ENCODE data around the gene KRT6A.
"Not testable (repeated sequence)": the region's sequence is repeated elsewhere in the genome, so short reads cannot be mapped to it uniquely, and the experiment has no call there.

Gene KRT6A

DNA sequence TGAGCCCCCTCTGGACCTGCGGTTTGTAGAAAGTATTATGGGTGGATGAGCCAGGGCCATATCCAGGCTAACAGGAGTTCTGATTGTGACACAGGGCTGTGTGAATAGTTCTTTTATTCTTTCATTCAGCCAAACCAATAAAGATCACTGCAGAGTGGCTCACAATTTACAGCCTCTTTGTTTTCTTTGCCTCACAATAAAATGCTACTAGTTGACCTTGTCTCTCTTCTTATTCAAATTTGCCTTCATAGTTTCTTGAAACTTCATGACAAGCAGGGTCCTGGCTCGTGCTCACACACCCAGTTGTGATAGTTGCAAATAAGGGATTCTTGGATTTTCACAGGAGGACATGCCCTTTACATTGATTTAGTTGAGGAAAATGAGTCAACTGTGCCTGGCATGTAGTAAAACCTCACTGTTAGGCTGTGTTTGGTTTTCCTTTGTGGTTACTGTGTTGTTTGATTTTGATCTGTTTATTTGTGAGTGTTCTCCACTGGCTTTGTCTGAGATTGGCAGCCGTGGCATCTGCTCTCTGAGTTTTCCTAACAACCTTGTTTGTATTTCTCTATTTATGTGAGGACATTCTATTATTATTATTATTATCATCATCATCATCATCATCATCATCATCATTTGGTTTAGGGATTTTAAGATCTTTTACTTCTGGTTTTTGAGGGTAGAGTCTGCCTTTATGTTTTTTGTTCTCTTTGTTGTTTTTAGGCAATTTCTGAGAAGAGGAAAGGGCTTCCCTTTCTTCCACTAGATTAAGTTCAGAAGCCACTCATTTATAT, 38.5 kb downstream of the KRT6A start:
- DNase-seq, result no peak

DNA sequence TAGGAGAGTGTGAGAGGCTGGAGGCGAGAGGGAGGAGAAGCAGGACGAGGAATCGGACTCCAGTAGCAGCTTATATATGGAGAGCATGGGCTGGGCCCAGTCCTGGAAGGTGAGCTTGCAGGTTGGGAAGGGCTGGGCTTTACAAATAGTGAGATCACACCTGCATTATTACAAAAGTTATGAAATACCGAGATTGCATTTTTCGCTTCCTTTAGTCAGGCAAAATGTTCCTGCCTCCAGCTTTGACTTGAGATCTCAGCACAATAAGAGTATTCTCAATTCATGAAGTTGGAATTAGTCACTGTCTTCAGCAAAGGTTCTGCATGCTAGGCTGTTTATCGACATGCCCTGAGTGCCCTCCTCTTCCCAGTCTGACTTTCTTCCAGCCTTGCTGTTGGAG, 41.0 kb downstream of the KRT6A start, which contains the start of gene KRT6B:
Gene KRT6B (minus strand): TSS at position 46 of the 400 bp plus-strand sequence. CDS start 68 bp downstream, outside the sequence.
- DNase-seq, result no peak

DNA sequence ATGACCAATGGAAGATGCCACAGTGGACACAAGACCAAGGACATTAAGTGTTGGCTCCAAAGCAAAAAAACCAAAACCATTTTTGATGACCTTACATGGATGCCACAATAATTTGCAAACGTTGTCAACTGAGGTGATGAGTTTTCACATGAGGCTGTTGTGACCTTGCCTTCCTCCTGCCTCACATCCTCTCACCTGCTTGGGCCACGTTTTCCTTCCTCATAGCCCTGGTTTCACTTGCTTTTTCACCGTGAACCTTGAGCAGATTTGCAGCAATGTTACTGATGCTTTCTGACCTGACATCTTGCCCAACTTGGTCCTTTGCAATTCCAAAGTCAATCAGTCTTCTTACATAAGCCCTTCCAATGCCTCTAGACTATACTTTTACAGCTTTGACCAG, 44.8 kb downstream of the KRT6A start:
- no peak for DNase-seq

DNA sequence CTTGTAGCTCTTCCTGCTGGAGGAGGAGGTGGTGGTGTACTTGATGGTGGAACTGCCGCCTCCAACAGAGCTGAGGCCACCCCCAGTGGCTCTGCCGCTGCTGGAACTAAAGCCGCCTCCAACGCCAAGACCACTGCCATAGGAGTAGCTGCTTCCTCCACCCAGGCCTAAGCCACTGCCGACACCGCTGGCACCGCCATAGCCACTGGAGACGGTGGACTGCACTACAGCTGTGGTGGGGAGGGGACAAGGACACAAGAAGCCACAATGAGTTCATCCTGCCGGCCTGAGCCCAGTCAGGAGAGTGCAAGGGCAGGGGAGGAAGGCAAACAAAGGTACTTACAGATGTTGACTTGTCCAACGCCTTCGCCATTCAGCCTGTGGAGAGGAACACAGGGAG, 45.9 kb downstream of the KRT6A start:
- DNase-seq, result not testable (repeated sequence)

DNA sequence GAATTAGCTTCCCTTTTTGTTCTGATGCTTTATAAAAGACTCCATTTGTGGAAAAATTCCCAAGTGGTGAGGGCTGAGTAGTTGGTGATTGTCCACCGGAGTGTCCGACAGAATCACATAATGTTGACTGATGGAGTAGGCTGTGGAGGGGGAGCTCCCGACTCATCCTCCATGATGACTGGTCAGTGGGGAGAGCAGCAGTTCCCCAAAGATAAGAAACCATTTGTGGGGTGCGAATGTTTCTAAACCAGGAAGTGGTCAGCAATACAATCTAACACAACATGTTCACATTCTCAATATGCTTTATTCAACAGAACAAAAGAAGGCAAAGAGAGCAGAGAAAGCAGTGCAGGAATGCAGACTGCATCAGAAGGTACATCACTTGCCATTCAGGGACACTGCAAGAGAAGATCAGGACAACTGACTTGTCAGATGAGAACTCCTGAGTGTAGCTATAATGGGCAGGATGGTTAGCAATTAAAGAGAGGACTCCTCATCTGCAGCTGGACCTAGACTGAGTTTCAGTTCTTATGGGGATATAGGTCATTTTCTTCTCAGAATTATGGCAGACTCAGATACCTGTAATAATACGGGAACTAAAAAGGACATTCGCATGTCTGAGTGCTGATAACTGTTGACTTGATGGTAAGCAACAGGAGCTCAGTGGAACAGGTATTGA, 46.6 kb downstream of the KRT6A start:
- DNase-seq, result no peak

DNA sequence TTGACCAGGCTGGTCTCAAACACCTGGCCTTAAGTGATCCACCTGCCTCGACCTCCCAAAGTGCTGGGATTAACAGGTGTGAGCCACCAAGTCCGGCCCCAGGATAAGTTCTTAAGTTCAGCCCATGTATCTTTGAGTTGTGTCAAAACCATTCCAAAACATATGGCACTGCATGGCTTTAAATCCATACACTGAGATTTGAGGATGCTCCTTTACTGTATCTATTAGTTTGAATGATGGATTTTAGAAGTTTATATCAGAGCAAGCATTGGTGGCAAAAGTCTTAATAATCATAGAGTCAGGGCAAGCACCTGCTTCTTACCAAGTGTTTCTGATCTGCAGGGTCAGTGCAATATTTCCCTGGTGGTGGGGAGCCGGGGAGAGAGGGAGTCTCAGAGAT, 47.2 kb downstream of the KRT6A start:
- no peak for DNase-seq

DNA sequence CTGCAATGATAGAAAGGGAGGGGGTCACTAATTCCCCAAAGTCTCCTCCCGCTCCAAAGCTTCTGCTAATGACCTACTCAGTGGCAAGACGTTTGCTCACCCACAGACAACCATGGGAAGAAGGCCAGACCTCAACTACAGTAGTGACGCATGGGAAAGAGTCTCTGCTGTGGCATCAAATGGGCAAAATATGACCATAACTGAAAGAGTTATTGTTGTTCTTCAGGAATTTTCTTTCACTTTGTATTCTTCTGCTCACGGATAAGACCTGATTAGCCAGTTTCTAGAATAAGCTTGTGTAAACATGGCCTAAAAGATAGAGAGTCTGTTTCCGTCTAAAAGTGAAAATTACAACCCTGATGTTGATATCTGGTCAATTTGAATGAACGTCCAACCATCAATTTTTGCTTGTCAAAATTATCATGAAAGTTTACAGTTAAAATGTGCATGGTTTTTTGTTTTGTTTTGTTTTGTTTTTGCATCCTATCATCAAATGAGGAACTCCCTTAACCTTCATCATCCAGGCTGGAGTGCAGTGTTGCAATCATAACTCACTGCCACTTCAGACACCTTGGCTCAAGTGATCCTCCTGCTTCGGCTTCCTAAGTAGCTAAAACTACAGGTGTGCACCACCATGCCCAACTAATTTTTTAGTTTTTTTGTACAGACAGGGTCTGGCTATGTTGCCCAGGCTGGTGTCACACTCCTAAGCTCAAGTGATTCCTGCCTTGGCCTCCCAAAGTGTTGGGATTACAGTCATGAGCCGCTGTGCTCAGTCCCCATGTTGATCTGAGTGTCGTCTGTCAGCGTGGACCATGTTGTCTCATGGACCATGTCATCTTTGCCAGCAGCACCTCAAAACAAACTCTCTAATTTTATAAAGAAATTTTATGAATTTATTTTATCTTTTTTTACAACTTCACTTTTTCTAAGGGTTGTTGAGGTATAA, 48.1 kb downstream of the KRT6A start:
- DNase-seq, result no peak

DNA sequence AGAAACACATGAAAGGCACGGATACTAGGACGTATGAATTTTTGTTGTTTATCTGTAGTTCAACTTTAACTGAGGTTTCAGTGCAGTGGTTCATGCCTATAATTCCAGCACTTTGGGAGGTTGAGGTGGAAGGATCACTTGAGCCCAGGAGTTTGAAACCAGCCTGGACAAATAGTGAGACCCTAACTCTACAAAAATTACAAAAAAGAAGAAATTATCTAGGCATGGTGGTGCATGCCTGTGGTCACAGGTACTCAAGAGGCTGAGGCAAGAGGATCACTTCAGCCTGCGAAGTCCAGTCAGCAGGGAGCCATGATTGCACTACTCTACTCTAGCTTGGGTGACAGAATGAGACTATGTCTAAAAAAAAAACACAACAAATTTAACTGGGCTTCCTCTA, 49.1 kb downstream of the KRT6A start:
- no peak for DNase-seq

DNA sequence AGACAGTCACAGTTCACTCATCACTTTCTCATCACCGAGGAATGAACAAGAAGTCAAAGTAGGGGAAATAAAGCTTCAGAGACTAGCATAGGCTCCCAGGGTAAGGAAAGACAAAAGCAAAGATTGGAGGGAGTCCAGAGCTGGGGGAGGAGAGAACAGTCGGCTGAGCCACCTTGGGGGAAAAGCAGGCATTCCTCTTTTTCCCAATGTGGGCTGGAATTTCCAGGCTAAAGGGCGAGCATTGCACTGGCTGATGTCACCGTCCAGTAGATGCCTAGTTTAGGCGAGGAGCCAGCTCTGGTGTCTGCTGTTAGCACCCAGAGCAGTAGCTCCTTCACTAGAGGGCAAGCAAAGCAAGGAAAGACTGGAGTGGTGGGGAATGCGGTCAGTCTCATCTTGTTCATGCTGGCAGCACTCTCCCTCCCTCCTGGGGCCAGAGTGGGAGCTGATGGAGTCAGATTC, 50.4 kb downstream of the KRT6A start:
- no peak for DNase-seq

DNA sequence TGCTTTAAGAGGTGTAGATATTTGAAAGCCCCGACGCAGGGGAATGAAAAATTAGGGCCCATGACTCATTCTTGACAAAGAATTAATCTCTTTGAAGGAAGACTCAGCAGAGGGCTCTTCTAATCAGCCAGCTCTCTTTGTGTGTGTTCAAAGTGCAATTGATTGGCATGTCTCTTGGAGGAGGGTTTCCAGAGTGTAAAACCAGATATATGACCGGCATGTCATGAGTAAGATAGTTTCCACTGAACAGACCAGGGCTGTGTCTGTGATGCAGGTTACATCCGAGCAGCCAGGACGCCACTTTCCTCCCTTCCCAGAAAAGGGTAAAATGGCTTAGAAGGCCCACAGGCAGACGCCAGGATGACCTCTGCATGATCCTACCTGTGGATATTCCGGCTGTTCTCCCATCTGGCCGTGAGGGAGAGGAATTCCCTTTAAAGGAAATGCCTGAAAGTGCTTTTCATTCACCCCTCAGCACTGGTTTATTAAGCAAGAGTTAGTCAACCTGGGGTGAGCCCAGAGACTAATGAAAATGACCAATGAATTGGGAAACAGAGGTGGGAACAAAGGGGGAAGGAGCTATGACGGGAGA, 51.6 kb downstream of the KRT6A start:
- DNase-seq, result no peak

DNA sequence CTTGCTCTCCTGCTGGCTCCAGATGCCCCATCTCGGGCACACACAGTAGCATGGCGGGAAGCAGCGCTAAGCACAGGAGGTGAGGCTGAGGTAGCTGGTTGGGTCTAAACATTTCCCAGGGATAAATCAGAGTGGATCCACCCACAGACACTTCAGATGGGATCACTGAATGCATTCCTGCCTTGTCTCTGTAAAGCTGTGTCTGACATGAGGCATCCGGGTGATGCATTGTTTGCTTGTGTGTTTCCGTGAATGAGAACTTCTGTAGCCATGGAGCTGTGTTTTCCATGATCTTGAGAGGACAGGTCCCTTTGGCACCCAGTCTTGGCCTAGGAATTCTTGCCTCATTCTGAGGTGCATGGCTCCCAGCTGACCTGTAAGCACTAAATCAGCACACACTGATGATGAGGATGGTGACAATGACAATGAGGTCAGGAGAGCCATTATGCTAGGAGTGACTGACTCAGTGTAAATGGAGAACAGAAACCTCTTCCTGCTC, 52.2 kb downstream of the KRT6A start:
- no peak for DNase-seq

DNA sequence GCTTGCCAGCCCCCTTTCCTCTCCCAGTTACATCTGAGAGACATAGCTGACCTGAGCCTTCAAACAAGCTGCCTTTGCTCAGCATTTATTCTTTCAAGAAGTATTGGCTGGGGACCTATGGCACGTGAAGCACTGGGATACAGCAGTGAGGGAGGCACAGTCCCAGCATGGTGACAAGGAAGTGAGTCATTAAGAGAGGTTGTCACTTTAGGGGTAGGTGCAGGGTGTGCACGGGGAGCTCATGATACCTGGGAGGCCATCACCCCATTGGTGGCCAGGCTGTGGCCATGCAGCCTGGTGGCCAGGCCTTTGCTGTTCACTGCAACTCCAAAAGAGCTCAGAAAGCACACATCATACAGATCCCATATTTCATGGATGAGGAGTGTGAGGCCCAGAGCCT, 53.2 kb downstream of the KRT6A start:
- no peak for DNase-seq

DNA sequence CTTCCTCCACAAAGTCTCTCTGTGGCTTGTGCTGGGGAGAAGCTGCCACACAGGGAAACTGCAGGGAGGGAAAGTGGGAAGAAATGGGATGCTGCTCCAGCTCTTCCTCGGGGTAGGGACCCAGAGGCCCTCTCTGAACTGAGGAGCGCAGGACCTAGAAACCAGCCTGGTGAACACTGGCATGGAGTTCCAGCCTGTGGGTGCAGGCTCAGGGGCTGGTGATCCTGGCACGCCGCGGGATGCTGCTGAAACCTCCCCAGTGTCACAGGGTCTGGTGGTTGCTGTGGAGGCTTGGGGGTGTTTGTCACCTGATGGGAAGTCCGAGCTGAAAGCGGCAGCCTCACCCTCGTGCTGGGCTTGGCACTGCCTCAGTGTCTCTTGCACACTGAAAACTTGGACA, 53.6 kb downstream of the KRT6A start:
- no peak for DNase-seq

DNA sequence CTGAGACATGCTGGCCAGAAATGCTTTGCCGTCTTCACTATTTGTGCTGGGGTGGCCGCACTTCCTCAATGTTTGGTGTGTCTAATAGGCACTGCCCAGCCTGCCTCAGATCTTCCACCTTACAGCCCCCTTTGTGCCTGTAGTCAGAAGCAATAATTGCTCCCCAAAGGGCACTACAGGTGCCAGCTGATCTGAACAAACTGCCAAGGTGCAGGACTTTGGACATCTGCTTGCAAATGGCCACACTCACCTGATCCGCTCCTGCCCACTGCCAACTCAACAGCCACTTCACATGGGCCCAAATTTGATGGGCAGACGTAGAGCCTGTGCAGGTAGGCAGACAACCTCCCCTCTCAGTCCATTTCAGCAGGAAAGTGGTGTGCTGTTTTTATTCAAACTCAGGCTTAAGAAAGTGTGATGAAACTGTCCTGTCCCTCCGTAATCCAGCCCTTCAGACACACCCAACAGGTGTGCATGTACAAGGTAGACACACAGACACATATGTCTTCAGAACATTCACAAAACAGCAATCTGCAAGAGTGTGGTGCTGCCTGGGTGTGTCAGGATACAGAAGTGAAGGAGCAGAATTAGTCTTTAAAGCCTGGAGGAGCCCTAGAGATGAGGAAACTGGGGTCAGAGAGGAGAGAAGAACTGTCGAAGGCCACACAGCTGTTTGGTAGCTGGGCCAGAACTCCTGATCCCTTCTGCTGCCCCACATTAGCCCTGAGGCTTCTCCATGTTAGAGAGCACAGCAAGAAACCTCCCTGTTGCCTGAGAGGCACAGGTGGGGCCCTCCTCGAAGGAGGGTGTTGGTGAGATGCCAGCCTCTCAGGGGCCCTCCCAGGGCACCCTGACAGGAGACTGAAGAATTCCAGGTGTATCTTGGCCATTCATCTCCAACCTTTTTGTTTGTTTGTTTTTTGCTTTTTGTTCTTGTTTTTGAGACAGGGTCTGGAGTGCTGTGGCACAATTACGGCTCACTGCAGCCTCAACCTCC, 54.5 kb downstream of the KRT6A start:
- no peak for DNase-seq

DNA sequence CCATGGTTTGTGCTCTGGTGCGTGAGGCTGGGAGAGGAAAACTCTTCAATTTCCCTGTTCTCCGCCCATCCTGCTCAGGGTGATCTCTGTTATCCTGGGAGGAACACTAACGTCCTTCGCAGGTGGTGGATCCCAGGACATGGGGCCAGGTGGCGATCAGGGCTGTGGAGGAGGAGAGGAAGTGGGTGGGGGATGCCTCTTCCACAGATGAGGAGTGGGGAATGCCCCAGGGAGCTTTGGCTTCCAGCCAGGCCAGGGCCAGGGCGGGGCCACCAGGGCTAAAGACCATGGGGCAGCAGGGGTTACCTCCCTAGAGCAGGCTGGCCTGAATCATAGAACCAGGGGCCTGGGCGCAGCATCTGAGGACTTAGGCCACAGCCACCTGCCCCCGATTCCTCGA, 55.5 kb downstream of the KRT6A start:
- DNase-seq, result no peak
